Stimulated activated CD4-positive, alpha-beta T cell treated with anti-CD3 and anti-CD28 coated beads, Interleukin-4, amount 100 ng/mL, for 4 hours (primary cell): ENCODE data around the gene GABRR1.
"Not testable (repeated sequence)": the region's sequence is repeated elsewhere in the genome, so short reads cannot be mapped to it uniquely, and the experiment has no call there.

Experiments
- DNase-seq, 2 experiments: peaks; one replicate each; pipeline ENCODE4 v3.0.0-alpha.2; 2020

GABRR1 gene

GRCh38 chr6:89148016-89148750 lies 69.0 kb downstream of the GABRR1 start:
- peak; percentile 30 to 49 for DNase-seq

GRCh38 chr6:89146718-89147700 lies 70.1 kb downstream of the GABRR1 start:
- peak; percentile 24 to 33 for DNase-seq

GRCh38 chr6:89145956-89146717 lies 71.0 kb downstream of the GABRR1 start, which contains the start of gene PM20D2:
Gene PM20D2 (plus strand): TSS chr6:89146055. CDS start chr6:89146145, 90 bp downstream.
- peak; percentile 67 to 68 for DNase-seq

- peak in 1 of 2 experiments; percentile 27 for DNase-seq
These were observed 71.8 kb downstream of the GABRR1 start for GRCh38 chr6:89145091-89145955.

- DNase-seq, result no peak
These were observed 72.7 kb downstream of the GABRR1 start for GRCh38 chr6:89144354-89144906.

- no peak for DNase-seq
These were observed 76.6 kb downstream of the GABRR1 start for GRCh38 chr6:89140347-89141156.

GRCh38 chr6:89139509-89140346 lies 77.4 kb downstream of the GABRR1 start:
- no peak for DNase-seq

GRCh38 chr6:89138173-89138572 lies 79.0 kb downstream of the GABRR1 start:
- no peak for DNase-seq

- DNase-seq, result no peak
These were observed 82.4 kb downstream of the GABRR1 start for GRCh38 chr6:89134723-89135122.

GRCh38 chr6:89133981-89134380 lies 83.2 kb downstream of the GABRR1 start:
- DNase-seq, result no peak

- DNase-seq, result no peak
These were observed 85.1 kb downstream of the GABRR1 start for GRCh38 chr6:89132057-89132456.

- no peak for DNase-seq
These were observed 85.6 kb downstream of the GABRR1 start for GRCh38 chr6:89131599-89131998.

GRCh38 chr6:89128256-89128671 lies 88.9 kb downstream of the GABRR1 start:
- not testable (repeated sequence) for DNase-seq
